Muscle of leg (tissue), 11 donors: ENCODE results near the gene CTXN1. TPM values are rescaled to one million over a fixed set of nuclear protein-coding genes. Genes with fewer than 3 reads are reported as not detected.

Source experiments
- DNase-seq: peaks from one replicate; pipeline ENCODE4 v3.0.0; 2013
- H3K27ac ChIP-seq: one replicate; pipeline ENCODE4 v1.5.1; 2013; ENCODE audit warnings: mild to moderate bottlenecking, low read length, control low read depth
- H3K27me3 ChIP-seq: one replicate; pipeline ENCODE4 v1.6.1; 2013; ENCODE audit warnings: low read length; ENCODE audit not compliant: control insufficient read depth, insufficient read depth
- H3K36me3 ChIP-seq: one replicate; pipeline ENCODE4 v1.6.1; 2013; ENCODE audit warnings: low read length; ENCODE audit not compliant: control insufficient read depth, insufficient read depth
- H3K4me1 ChIP-seq: one replicate; pipeline ENCODE4 v1.6.1; 2013; ENCODE audit warnings: low read length; ENCODE audit not compliant: control insufficient read depth, insufficient read depth
- H3K4me3 ChIP-seq: one replicate; pipeline ENCODE4 v1.5.1; 2013; ENCODE audit warnings: low read length, control low read depth
- H3K9me3 ChIP-seq: replicated peaks from 2 replicates; pipeline ENCODE4 v1.6.1; 2013; ENCODE audit warnings: low read depth, low read length; ENCODE audit not compliant: control insufficient read depth
- WGBS: methylation state at CpG from one replicate; pipeline ENCODE4 v1.1.5; 2013; ENCODE audit warnings: missing lambda C conversion rate; ENCODE audit not compliant: insufficient coverage; 5-methylcytosine and 5-hydroxymethylcytosine counted together
- polyA plus RNA-seq, 8 donors: library from polyadenylated mRNA; unstranded; fragments of 120-200 nt; gene quantifications; one replicate each; pipeline versions ENCODE4 v1.2.1 to v1.2.3, GENCODE V29; 2013; ENCODE audit warnings: inconsistent platforms in 1 of 8, low replicate concordance in 1 of 8; ENCODE audit not compliant: insufficient read length in 8 of 8, insufficient read depth in 1 of 8
- total RNA-seq: library from RNA; stranded (reverse); fragments of 120-200 nt; gene quantifications from one replicate; pipeline ENCODE4 v1.2.4, GENCODE V29; 2013

The CTXN1 gene
- total and polyA plus RNA-seq, 9 donors: 0.58 to 5.3 (median 2.7) TPM

DNA sequence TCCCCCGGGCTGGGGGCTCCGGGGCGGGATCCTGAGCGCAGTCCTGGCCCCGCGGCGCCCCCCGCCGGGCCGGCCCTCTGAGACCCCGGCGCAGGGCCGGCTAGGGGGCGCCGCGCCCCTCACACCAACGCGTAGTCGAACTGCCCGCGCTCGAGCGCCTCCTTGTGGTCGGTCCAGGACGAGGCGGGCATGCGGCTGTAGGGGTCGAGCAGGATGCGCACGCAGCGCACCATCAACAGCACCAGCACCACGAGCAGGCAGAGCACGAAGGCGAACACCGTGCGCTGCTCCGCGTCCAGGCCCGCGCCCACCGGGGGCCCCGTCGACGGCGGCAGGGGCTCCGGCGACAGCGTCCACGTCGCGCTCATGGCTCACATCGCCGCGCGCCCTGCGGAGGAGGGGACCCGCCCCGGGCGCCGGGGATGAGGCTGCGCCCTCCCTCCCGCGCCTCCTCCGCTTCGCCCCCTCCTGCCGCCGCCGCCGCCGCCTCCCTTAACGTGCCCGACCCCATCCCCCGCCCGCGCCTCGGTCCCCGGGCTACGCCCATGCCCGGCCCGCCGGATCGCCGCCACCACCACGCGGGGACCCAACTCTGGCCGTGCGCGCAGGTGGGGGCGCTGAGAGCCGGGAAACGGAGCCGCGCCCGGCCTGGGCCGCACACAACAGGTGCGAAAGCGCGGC, 624 bp downstream of the CTXN1 start:
- Histone ChIP-seq H3K9me3 (no peaks in the 10 kb centered on the region), H3K27me3 (peaks cover 2% of the 10 kb centered on the region), H3K4me1 (peaks cover 33% of the 10 kb centered on the region), H3K4me3 (no peak overlapping the region), H3K36me3 (peaks cover 29% of the 10 kb centered on the region), H3K27ac (no peak overlapping the region)
- peak; percentile 79 for DNase-seq
- under 1% methylated on average over 96 of the region's 98 CpGs for WGBS

DNA sequence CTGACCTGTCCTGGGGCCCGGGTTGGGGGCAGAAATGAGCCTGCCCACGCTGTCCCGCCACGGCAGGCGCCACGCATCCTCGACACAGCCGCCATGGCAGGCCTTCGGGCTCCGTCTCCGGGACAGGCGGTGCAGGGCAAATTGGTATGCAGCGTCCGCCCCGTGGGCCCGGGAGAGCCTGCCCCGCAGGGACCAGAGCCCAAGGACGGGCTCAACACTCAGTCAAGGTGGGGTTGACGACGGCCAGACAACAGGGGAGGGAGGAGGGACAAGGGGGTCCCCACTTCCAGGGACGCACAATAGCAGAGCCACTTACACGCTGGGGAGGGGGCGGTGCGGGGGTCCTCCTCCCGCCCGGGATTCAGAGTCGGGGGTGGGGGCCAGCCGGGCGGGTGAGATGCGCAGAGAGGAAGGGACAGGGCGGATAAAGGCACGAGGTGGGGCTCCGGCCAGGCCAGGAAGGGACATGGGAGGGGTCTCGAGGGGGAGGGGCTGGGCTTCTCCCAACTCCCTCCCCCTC, 1.2 kb downstream of the CTXN1 start:
- Histone ChIP-seq H3K27me3 (peaks cover 5% of the 10 kb centered on the region), H3K9me3 (no peaks in the 10 kb centered on the region), H3K4me3 (no peak overlapping the region), H3K27ac (no peak overlapping the region), H3K36me3 (peaks cover 25% of the 10 kb centered on the region), H3K4me1 (peaks cover 36% of the 10 kb centered on the region)
- no peak for DNase-seq
- WGBS: 43% methylated on average over 27 of the region's 34 CpGs

DNA sequence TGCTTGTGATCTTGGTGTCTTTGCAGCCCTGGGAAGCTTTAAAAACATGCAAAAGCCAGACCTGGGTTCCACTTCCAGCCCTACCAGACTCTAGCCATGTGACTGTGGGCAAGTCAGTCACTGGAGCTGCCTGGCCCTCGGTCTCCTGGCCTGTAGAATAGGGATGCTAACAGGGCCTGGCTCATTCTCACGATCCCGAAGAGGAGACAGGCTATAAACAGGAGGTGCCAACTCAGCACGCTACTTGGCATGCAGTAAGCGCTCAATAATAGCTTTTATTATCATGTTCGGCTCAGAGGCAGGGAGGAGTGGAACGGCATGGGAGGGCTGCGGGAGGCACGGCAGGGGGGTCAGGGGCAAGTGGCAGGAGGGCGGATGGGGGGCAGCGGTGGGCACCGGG, 1.7 kb downstream of the CTXN1 start:
- Histone ChIP-seq H3K4me1 (peaks cover 41% of the 10 kb centered on the region), H3K27ac (no peak overlapping the region), H3K4me3 (no peak overlapping the region), H3K27me3 (peaks cover 9% of the 10 kb centered on the region), H3K9me3 (no peaks in the 10 kb centered on the region), H3K36me3 (peaks cover 25% of the 10 kb centered on the region)
- 78% methylated on average over 12 of the region's 12 CpGs for WGBS
- peak; percentile 21 for DNase-seq

DNA sequence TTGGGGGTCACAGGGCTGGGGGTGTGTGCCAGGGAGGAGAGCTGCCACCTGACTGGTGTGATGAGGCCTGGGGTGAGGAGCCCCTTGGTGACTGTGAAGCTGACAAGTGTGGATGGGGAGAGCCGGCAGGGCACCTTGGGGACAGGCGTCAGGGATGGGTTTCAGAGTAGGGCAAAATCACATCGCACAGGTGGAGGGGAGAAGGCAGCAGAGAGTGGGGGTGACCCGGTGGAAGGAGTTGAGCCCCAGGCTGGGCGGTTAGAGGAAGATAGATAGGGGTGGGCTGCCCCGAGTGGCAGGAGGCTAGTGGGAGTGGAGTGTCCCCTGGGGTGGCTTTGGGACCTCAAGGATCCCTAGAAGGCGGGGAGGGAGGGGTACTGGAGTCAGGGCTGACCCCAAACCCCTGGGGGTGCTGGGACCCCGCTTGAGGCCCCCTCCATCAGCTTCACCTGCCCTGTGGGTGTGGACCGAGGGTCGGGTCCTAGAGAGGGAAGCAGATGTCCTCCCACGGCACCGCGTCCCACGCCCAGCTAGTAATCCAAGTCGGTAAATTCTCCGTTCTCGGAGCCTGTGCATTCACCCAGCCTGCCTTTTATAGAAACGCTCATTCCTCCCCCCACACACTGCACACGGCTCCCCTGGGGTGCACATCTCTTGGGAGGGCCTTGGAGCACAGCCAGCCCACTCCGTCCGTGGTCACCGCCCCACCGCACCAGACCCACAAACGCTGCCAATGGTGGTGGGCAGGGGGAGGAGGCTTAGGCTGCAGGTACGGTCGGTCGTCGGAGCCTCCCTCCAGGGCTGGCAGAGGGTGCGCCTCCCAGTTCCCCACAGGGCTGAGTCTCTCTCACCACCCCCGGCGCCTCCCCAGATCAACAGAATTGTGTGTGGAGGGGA, 2.4 kb downstream of the CTXN1 start:
- Histone ChIP-seq H3K36me3 (peaks cover 25% of the 10 kb centered on the region), H3K27me3 (peaks cover 16% of the 10 kb centered on the region), H3K4me1 (peaks cover 46% of the 10 kb centered on the region), H3K9me3 (no peaks in the 10 kb centered on the region), H3K4me3 (no peak overlapping the region), H3K27ac (no peak overlapping the region)
- WGBS: 73% methylated on average over 11 of the region's 31 CpGs
- DNase-seq: no peak

DNA sequence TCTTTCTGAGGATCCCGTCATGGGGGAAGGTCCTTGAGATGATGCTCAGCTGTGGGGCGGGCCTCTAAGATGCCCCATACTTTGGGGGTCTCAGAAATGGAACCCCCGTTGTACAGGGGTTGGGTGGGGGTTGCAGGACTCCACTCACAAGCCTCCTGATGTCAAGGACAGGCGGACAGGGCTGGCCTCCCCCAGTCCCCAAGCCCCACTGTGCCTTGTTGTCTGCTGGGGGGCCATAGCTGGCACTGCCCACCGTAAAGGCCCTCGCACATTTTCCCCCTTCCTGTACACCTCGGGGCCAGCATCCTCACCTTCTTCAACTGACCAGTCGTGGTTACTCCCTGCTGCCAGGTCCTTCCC, 3.1 kb downstream of the CTXN1 start:
- WGBS: 83% methylated on average over 1 of the region's 8 CpGs

DNA sequence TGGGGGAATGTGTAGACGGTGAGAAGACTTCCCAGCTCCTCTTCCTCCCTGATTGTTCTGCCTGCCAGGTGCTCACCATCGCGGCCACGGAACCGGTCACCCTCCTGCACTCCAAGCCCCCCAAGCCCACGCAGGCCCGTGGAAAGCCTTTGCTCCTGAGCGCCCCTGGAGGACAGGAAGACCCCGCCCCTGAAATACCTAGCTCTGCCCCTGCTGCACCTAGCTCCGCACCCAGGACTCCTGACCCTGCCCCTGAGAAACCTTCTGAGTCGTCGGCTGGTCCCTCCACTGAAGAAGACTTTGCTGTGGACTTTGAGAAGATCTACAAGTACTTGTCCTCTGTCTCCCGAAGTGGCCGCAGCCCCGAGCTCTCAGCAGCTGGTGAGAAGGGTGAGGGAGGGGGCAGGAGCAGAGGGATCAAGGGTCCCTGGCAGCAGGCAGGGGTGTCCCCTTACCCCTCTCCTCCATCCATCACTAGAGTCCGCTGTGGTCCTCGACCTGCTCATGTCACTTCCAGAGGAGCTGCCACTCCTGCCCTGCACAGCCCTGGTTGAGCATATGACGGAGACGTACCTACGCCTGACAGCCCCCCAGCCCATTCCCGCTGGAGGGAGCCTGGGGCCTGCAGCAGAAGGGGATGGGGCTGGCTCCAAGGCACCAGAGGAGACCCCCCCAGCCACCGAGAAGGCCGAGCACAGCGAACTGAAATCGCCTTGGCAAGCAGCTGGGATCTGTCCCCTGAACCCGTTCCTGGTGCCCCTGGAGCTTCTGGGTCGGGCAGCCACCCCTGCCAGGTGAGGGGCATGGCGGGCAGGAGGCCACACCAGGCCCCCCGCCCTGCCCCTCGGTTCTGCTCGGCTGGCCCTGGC, 3.7 kb downstream of the CTXN1 start:
- DNase-seq: no peak
- Histone ChIP-seq H3K27me3 (peaks cover 30% of the 10 kb centered on the region), H3K4me3 (no peak overlapping the region), H3K9me3 (no peaks in the 10 kb centered on the region), H3K36me3 (peaks cover 19% of the 10 kb centered on the region), H3K27ac (no peak overlapping the region), H3K4me1 (peaks cover 51% of the 10 kb centered on the region)
- 88% methylated on average over 26 of the region's 31 CpGs for WGBS

More for the DNA sequence above, 3.1 kb downstream of the CTXN1 start:
- H3K27ac ChIP-seq: no peak overlapping the region
- peaks cover 48% of the 10 kb centered on the region for H3K4me1 ChIP-seq
- no peak overlapping the region for H3K4me3 ChIP-seq
- peaks cover 25% of the 10 kb centered on the region for H3K36me3 ChIP-seq
- H3K9me3 ChIP-seq: no peaks in the 10 kb centered on the region
- peaks cover 24% of the 10 kb centered on the region for H3K27me3 ChIP-seq
- no peak for DNase-seq

DNA sequence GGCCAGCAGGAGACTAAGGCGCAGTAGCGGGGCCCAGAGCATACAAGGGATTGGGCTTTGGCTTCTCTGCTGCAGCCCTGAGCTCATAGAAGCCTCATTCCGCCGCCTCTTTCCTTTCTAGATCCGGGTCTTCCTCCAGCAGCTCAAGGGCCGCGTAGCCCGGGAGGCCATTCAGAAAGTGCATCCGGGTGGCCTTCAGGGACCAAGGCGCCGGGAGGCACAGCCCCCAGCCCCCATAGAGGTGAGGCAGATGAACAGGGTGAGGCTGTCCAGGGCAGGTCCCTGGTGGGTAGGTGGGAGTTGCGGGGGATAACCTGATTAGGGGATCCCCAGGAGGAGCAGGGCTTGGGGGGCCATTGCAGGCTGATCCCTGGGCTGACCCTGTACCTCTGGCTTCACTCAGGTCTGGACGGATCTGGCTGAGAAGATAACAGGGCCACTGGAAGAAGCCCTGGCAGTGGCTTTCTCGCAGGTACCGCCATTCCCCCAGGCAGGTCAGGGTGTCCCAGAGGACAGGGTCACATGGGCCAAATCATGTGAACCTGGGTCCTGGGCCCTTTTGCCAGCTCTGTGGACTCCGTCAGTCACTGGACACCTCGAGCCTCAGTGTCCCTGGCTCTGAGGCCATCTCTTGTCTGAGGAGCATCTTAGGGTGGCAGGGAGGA, 4.5 kb downstream of the CTXN1 start:
- Histone ChIP-seq H3K36me3 (peaks cover 16% of the 10 kb centered on the region), H3K4me1 (peaks cover 47% of the 10 kb centered on the region), H3K9me3 (no peaks in the 10 kb centered on the region), H3K27me3 (peaks cover 37% of the 10 kb centered on the region), H3K27ac (peak overlapping the region; percentile 89), H3K4me3 (peak overlapping the region; percentile 58)
- no peak for DNase-seq
- WGBS: 51% methylated on average over 12 of the region's 17 CpGs

DNA sequence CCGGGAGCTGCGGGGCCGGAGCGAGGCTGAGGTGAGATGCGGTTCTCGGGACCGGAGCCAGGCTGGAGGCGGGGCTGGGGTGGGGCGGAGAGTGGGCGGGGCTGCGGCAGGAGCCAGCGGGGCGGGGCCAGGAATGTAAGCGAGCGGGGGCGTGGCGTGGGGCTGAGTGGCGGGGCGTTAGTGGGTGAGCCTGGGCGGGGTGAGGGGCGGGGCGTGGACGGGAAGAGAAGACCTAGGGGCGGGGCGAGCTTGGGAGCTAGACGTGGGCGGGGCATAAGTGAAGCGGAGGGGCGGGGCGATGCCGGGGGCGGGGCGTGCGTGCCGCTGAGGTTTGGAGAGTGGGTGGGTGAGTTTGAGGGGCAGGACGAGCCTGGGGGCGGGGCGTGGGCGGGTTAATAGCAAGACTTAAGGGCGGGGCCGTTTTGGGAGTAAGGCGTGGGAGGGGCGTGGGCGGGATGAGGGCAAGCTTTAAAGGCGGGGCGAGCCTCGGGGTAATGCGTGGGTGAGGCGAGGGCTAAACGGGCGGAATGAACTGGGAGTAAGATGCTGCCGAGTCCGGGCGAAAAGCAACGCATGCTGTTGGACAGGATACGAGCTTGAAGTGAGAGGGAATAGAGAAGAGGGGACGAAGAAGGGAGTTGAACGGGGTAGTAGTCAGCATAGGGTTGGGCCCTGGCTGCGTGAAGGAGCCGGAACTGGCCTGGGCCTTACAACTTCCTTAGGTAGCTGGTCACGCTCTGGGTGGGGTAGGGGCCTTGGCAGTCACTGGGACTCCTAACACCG, 5.2 kb downstream of the CTXN1 start:
- Histone ChIP-seq H3K27ac (peak overlapping the region; percentile 89), H3K4me3 (peak overlapping the region; percentile 59), H3K36me3 (peaks cover 16% of the 10 kb centered on the region), H3K9me3 (no peaks in the 10 kb centered on the region), H3K4me1 (peaks cover 51% of the 10 kb centered on the region), H3K27me3 (peaks cover 43% of the 10 kb centered on the region)
- peak; percentile 97 for DNase-seq
- WGBS: 1% methylated on average over 48 of the region's 62 CpGs
